Body of pancreas (tissue), 4 donors: Measurements from ENCODE around the gene TPP2. TPM values are rescaled to one million over a fixed set of nuclear protein-coding genes. Genes with fewer than 3 reads are reported as not detected.

Source experiments
- ATAC-seq: fragments of 150-250 bp; one replicate; pipeline ENCODE4 v1.9.1; 2016
- DNase-seq, 4 donors: peaks; one replicate each; pipeline ENCODE4 v3.0.0-alpha.2; 2019
- H3K27ac ChIP-seq, 4 donors: fragments of 200-600 bp; sonication (generic); 1 replicate in 3 of 4; 2 replicates in 1 of 4; pipeline versions ENCODE4 v1.5.1 to v1.6.1; 2016 to 2019; ENCODE audit warnings: mild to moderate bottlenecking in 1 of 4, mixed read lengths in 1 of 4, moderate library complexity in 1 of 4
- H3K27me3 ChIP-seq, 2 donors: fragments of 200-600 bp; sonication (generic); one replicate each; pipeline ENCODE4 v1.6.0; 2016; ENCODE audit warnings: mild to moderate bottlenecking in 1 of 2
- H3K36me3 ChIP-seq, 2 donors: fragments of 200-600 bp; sonication (generic); replicated peaks in 1 of 2; 2 replicates each; pipeline ENCODE4 v1.5.1; 2016; ENCODE audit warnings: low read depth in 2 of 2; ENCODE audit not compliant: insufficient read depth in 1 of 2
- H3K4me1 ChIP-seq: fragments of 200-600 bp; sonication (generic); one replicate; pipeline ENCODE4 v1.6.0; 2016
- H3K4me3 ChIP-seq, 2 donors: fragments of 200-600 bp; sonication (generic); 1 replicate in 1 of 2; 2 replicates in 1 of 2; pipeline ENCODE4 v1.5.1; 2016 to 2019
- H3K9me3 ChIP-seq, 3 donors: fragments of 200-600 bp; sonication (generic); 1 replicate in 2 of 3; 2 replicates in 1 of 3; pipeline ENCODE4 v1.5.1; 2016
- POLR2A ChIP-seq, 3 donors: fragments of 450-650 bp; IDR thresholded peaks; one replicate each; pipeline ENCODE4 v1.6.1; 2016; ENCODE audit warnings: antibody characterized with exemption in 3 of 3, mild to moderate bottlenecking in 2 of 3
- WGBS, 2 donors: methylation state at CpG; one replicate each; pipeline ENCODE4 v1.1.5; 2017; 5-methylcytosine and 5-hydroxymethylcytosine counted together
- intact Hi-C: fragments of 100-400 bp; cut with DNase I; formaldehyde crosslinking; loops from one replicate; pipeline ENCODE4 v1.15.1; 2023
- total RNA-seq, 2 donors: library from RNA; depleted of rRNA; stranded (reverse); fragments of >200 nt; gene quantifications; one replicate each; pipeline ENCODE4 v1.1.0, GENCODE V29; 2016
- TF ChIP-seq, protein P1 (sequence below), 7 experiments: fragments of 450-650 bp in 4 of 7; fragments of 200-600 bp in 3 of 7; sonication (generic) in 3 of 7; IDR thresholded peaks; one replicate each; pipeline ENCODE4 v1.5.1; 2016 to 2019; ENCODE audit warnings: antibody characterized with exemption in 7 of 7

Gene TPP2
- total RNA-seq, 2 donors from 2014 or later: 29.3 to 73.5 TPM

DNA sequence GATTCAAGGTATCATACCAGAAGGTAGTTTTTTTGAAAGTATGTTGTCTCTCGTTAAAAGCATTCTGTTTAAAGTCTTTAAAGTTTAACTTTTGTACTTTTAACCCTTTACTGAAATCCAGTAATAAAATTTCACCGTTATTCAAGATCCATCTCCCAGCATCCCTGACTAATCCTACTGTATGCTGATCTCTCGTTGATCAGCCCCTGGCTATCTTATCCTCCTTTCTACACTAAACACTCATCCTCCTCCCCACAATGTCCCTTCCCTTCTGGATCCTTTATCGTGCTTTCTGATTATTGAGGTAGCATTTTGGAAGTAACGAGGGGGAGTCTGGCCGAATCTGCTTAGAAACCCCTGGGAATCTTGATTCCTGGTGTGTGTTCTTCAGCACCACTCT lies 1.3 kb downstream of the TPP2 start:
- peak overlapping the region in 1 of 2 donors; percentile 97 for H3K4me3 ChIP-seq
- H3K36me3 ChIP-seq: no peaks in the 10 kb centered on the region
- ATAC-seq: no peak
- peaks cover 31% of the 10 kb centered on the region for H3K4me1 ChIP-seq
- H3K27me3 ChIP-seq: no peaks in the 10 kb centered on the region
- intact Hi-C loops: no loop called here
- DNase-seq: no peak
- WGBS, 2 donors: 1 to 2% methylated on average over 6 of the region's 6 CpGs
- no peaks in the 10 kb centered on the region for H3K9me3 ChIP-seq
- TF ChIP-seq POLR2A (IDR thresholded peaks at IDR 0.05): no peak
- TF ChIP-seq, protein P1, sequence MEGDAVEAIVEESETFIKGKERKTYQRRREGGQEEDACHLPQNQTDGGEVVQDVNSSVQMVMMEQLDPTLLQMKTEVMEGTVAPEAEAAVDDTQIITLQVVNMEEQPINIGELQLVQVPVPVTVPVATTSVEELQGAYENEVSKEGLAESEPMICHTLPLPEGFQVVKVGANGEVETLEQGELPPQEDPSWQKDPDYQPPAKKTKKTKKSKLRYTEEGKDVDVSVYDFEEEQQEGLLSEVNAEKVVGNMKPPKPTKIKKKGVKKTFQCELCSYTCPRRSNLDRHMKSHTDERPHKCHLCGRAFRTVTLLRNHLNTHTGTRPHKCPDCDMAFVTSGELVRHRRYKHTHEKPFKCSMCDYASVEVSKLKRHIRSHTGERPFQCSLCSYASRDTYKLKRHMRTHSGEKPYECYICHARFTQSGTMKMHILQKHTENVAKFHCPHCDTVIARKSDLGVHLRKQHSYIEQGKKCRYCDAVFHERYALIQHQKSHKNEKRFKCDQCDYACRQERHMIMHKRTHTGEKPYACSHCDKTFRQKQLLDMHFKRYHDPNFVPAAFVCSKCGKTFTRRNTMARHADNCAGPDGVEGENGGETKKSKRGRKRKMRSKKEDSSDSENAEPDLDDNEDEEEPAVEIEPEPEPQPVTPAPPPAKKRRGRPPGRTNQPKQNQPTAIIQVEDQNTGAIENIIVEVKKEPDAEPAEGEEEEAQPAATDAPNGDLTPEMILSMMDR (IDR thresholded peaks at IDR 0.05): no peak
- no peak overlapping the region for H3K27ac ChIP-seq

GRCh38 chr13:102599426-102600012 lies 2.7 kb downstream of the TPP2 start:
- Histone ChIP-seq H3K9me3 (no peaks in the 10 kb centered on the region), H3K27ac (no peak overlapping the region), H3K4me1 (peaks cover 31% of the 10 kb centered on the region), H3K27me3 (no peaks in the 10 kb centered on the region), H3K36me3 (no peaks in the 10 kb centered on the region), H3K4me3 (no peak overlapping the region)
- 73 to 76% methylated on average over 3 of the region's 3 CpGs for WGBS, 2 donors
- ATAC-seq: no peak
- intact Hi-C loops: no loop called here
- no peak for TF ChIP-seq POLR2A (IDR thresholded peaks at IDR 0.05)
- TF ChIP-seq, protein P1 (IDR thresholded peaks at IDR 0.05): no peak
- DNase-seq: no peak

DNA sequence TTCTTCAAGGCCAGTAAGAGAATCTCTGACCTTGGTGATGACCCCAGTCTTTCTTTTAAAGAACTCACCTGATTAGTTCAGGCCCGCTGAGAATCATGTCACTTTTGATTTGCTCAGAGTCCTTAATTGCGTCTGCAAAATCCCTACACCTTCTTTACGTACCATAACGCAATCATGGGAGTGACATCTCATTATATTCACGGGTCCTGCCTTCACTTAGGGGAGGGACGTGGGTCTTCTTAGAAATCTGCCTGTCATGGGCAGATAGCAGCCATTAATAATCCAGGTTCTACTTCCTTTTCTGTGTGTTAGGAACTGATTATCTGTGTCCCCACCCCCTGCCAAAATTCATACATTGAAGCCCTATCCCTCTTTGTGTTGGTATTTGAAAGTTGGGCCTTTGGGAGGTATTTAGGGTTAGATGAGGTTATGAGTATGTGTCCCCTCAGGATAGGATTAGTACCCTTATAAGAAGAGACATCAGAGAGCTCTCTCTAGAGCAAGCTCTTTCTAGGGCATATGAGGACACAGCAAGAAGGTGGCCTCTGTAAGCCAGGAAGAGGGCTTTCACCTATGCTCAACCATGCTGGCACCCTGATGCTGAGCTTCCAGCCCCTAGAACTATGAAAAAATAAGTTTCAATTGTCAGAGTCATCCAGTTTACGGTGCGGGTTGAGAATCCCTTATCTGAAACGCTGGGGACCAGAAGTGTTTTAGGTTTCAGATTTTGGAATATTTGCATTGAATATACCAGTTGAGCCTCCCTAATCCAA lies 9.9 kb downstream of the TPP2 start:
- no peaks in the 10 kb centered on the region for H3K27me3 ChIP-seq
- WGBS, 2 donors: 93 to 95% methylated on average over 9 of the region's 9 CpGs
- no peak overlapping the region for H3K4me3 ChIP-seq
- no peaks in the 10 kb centered on the region for H3K9me3 ChIP-seq
- no peak for DNase-seq
- TF ChIP-seq POLR2A (IDR thresholded peaks at IDR 0.05): no peak
- TF ChIP-seq, protein P1 (IDR thresholded peaks at IDR 0.05): no peak
- H3K36me3 ChIP-seq: peaks cover 0 to 3% of the 10 kb centered on the region in 2 donors
- no peak for ATAC-seq
- no peak overlapping the region for H3K27ac ChIP-seq
- H3K4me1 ChIP-seq: no peaks in the 10 kb centered on the region
- intact Hi-C loops: no loop called here

DNA sequence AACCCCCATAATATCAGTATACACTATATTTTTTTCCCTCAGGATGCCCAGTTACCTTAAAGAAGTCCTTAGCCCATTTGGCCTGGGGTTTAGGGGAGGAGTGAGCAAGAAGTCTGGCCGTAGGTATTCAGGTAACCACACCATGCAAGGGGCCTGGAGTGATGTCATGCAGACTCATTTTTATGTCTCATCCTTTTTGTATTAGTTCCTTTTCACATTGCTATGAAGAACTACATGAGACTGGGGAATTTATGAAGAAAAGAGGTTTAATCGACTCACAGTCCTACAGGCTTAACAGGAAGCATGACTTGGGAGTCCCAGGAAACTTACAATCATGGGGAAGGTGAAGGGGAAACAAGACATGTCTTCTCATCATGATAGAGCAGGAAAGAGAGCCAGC lies 12.2 kb downstream of the TPP2 start:
- intact Hi-C loops: no loop called here
- WGBS, 2 donors: 90 to 92% methylated on average over 2 of the region's 2 CpGs
- Histone ChIP-seq H3K27ac (no peak overlapping the region), H3K9me3 (no peaks in the 10 kb centered on the region), H3K36me3 (peaks cover 0 to 3% of the 10 kb centered on the region in 2 donors), H3K4me3 (no peak overlapping the region), H3K27me3 (no peaks in the 10 kb centered on the region), H3K4me1 (peaks cover 3% of the 10 kb centered on the region)
- DNase-seq: no peak
- TF ChIP-seq POLR2A (IDR thresholded peaks at IDR 0.05): no peak
- TF ChIP-seq, protein P1 (IDR thresholded peaks at IDR 0.05): no peak
- ATAC-seq: no peak
